Measurements from ENCODE around the gene DSN1. TPM values are rescaled to one million over a fixed set of nuclear protein-coding genes. Genes with fewer than 3 reads are reported as not detected.

The DSN1 gene
- total and polyA plus RNA-seq, 2 of the 8 experiments (the other 6 are each of a cell fraction or from before 2014, with no cell fraction given) = 12.0 to 26.2 TPM

DNA sequence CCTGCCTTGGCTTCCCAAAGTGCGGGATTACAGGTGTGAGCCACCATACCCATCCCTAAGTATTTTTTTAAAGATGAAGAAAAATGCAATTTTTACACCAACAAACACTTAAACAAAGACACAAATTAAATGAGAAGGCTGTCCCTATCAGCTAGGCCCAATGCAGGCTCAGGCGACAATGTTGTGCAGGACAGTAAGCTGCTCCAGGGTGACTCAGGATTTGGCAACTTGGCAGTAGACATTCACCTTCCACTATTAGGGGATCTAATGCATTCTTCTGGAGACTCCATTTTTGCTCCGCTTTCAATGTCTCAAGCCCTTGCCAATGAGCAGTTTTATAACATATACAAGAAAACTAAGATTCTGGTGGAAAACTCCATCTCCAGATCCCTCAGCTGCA lies 47.4 kb downstream of the DSN1 start (continued):
- TF ChIP-seq BRCA1 (IDR thresholded peaks at IDR 0.05; ENCODE audit: low read depth, low read length) (no peak), HDAC2 (IDR thresholded peaks at IDR 0.05; ENCODE audit: borderline replicate concordance in 1 of 2, low read depth in 2 of 2, low read length in 2 of 2) (no peak), GTF2F1 (IDR thresholded peaks at IDR 0.05; ENCODE audit: borderline replicate concordance, low read depth, low read length) (no peak), RAD21 (IDR thresholded peaks at IDR 0.05 in 1 of 2, conservative IDR thresholded peaks at IDR 0.05 in 1 of 2; ENCODE audit: low read depth in 2 of 2, low read length in 2 of 2) (no peak), EZH2 (IDR thresholded peaks at IDR 0.05; ENCODE audit: low read depth, low read length, severe bottlenecking) (no peak)
- TF ChIP-seq, protein P1, sequence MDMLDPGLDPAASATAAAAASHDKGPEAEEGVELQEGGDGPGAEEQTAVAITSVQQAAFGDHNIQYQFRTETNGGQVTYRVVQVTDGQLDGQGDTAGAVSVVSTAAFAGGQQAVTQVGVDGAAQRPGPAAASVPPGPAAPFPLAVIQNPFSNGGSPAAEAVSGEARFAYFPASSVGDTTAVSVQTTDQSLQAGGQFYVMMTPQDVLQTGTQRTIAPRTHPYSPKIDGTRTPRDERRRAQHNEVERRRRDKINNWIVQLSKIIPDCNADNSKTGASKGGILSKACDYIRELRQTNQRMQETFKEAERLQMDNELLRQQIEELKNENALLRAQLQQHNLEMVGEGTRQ (IDR thresholded peaks at IDR 0.05; ENCODE audit: low read length) = no peak

Data from H1 (cell line).